Endothelial cell of umbilical vein (primary cell): Measurements from ENCODE around the gene CRYZL1. TPM values are rescaled to one million over a fixed set of nuclear protein-coding genes. Genes with fewer than 3 reads are reported as not detected.
A peak's percentile ranks its signal among the peaks of the same experiment; 100 is the strongest.

Experiments used
- BruUV-seq: library from RNA; stranded (reverse); fragments of 400-500 nt; replicated peaks from 2 replicates; lab custom pipeline; 2021; lab: Mats Ljungman, UMichigan
- CTCF ChIA-PET: fragments of 300-600, 350-600 bp; sonication (Branson Sonifier 250); formaldehyde crosslinking; loops from one replicate; lab custom pipeline; 2021; ENCODE audit warnings: antibody characterized with exemption, inconsistent platforms; lab: Charles Lee
- POLR2A ChIA-PET: fragments of 300-600, 350-600 bp; sonication (Branson Sonifier 250); formaldehyde crosslinking; loops from one replicate; lab custom pipeline; 2021; ENCODE audit warnings: antibody characterized with exemption, inconsistent platforms; lab: Charles Lee
- DNase-seq: peaks from one replicate; pipeline ENCODE4 v3.0.0-alpha.2; 2011; ENCODE audit warnings: low read depth, low spot score
- FAIRE-seq: peaks from 2 replicates; lab custom pipeline; 2011; peaks lifted over from hg19 to GRCh38; lab: Jason Lieb, UNC
- H2AFZ ChIP-seq: 2 replicates; pipeline ENCODE4 v1.6.0; 2012; ENCODE audit warnings: low read depth, low read length, control low read depth, inconsistent platforms
- H3K27ac ChIP-seq: 2 replicates; pipeline ENCODE4 v1.5.1; 2011; ENCODE audit warnings: low read depth, mild to moderate bottlenecking, control low read depth, low read length, moderate library complexity; ENCODE audit not compliant: insufficient read depth
- H3K27me3 ChIP-seq, 2 experiments: 2 replicates each; pipeline versions ENCODE4 v1.6.0 to v1.6.1; 2011; ENCODE audit warnings: low read length in 2 of 2, mixed read lengths in 1 of 2; ENCODE audit not compliant: control insufficient read depth in 2 of 2, insufficient read depth in 2 of 2
- H3K36me3 ChIP-seq, 2 experiments: 2 replicates in 1 of 2; 3 replicates in 1 of 2; pipeline ENCODE4 v1.5.1; 2011; ENCODE audit warnings: low read length in 2 of 2, mild to moderate bottlenecking in 1 of 2, moderate library complexity in 1 of 2; ENCODE audit not compliant: control insufficient read depth in 2 of 2, insufficient read depth in 2 of 2; ENCODE audit errors: extremely low read depth in 1 of 2
- H3K4me1 ChIP-seq: 3 replicates; pipeline ENCODE4 v1.5.1; 2011; ENCODE audit warnings: mild to moderate bottlenecking, low read length; ENCODE audit not compliant: control insufficient read depth, insufficient read depth; ENCODE audit errors: extremely low read depth
- H3K4me2 ChIP-seq: 2 replicates; pipeline ENCODE4 v1.6.1; 2011; ENCODE audit warnings: low read length, control low read depth, mixed read lengths; ENCODE audit not compliant: insufficient read depth
- H3K4me3 ChIP-seq, 3 experiments: fragments of 200-600 bp in 1 of 3; sonication (generic), shearing (Covaris generic) in 1 of 3; replicated peaks in 1 of 3; 2 replicates each; pipeline ENCODE4 v1.5.1; 2011 to 2016; ENCODE audit warnings: control low read depth in 3 of 3, low read length in 3 of 3, mild to moderate bottlenecking in 2 of 3, inconsistent platforms in 1 of 3, low read depth in 1 of 3, moderate library complexity in 1 of 3; ENCODE audit not compliant: insufficient read depth in 1 of 3
- H3K79me2 ChIP-seq: 2 replicates; pipeline ENCODE4 v1.6.0; 2012; ENCODE audit warnings: low read length, inconsistent platforms; ENCODE audit not compliant: control insufficient read depth, insufficient read depth
- H3K9ac ChIP-seq: replicated peaks from 2 replicates; pipeline ENCODE3; 2011; ENCODE audit warnings: low read length, control low read depth; ENCODE audit not compliant: insufficient read depth; ENCODE audit errors: extremely low read depth
- H3K9me1 ChIP-seq: replicated peaks from 3 replicates; pipeline ENCODE4 v1.6.0; 2011; ENCODE audit warnings: mild to moderate bottlenecking, low read length; ENCODE audit not compliant: control insufficient read depth, insufficient read depth; ENCODE audit errors: extremely low read depth
- H3K9me3 ChIP-seq: replicated peaks from 2 replicates; pipeline ENCODE4 v1.5.1; 2012; ENCODE audit warnings: low read length, inconsistent platforms; ENCODE audit not compliant: control insufficient read depth, insufficient read depth
- H4K20me1 ChIP-seq: replicated peaks from 2 replicates; pipeline ENCODE3; 2011; ENCODE audit warnings: mild to moderate bottlenecking, low read length; ENCODE audit not compliant: control insufficient read depth, insufficient read depth; ENCODE audit errors: extremely low read depth
- CTCF ChIP-seq, 2 donors: IDR thresholded peaks; 1 replicate in 1 of 2; 2 replicates in 1 of 2; pipeline ENCODE4 v1.5.1; 2011; ENCODE audit warnings: low read length in 2 of 2, mild to moderate bottlenecking in 2 of 2, moderate library complexity in 2 of 2, control low read depth in 1 of 2, inconsistent platforms in 1 of 2, low read depth in 1 of 2; ENCODE audit not compliant: insufficient read depth in 1 of 2; ENCODE audit errors: extremely low read depth in 1 of 2
- EZH2 ChIP-seq: IDR thresholded peaks from 2 replicates; pipeline ENCODE4 v1.6.1; 2012; ENCODE audit warnings: borderline replicate concordance, low read depth, mild to moderate bottlenecking, moderate library complexity, low read length, inconsistent platforms; ENCODE audit not compliant: severe bottlenecking
- FOS ChIP-seq: IDR thresholded peaks from 2 replicates; pipeline ENCODE4 v1.6.1; 2011; ENCODE audit warnings: mild to moderate bottlenecking, low read length, moderate library complexity, borderline replicate concordance; ENCODE audit not compliant: insufficient read depth
- GATA2 ChIP-seq: IDR thresholded peaks from 2 replicates; pipeline ENCODE4 v1.7.0; 2011; ENCODE audit warnings: low read depth, mild to moderate bottlenecking, moderate library complexity, mixed read lengths, low read length; ENCODE audit not compliant: insufficient read length, insufficient read depth
- JUN ChIP-seq: IDR thresholded peaks from 2 replicates; pipeline ENCODE4 v1.6.1; 2011; ENCODE audit warnings: borderline replicate concordance, low read depth; ENCODE audit not compliant: insufficient read length, insufficient read depth
- MYC ChIP-seq: IDR thresholded peaks from one replicate; pipeline ENCODE4 v1.6.1; 2011; ENCODE audit warnings: mild to moderate bottlenecking, low read depth, low read length
- POLR2A ChIP-seq: IDR thresholded peaks from 2 replicates; pipeline ENCODE4 v1.6.1; 2012; ENCODE audit warnings: low read depth, mild to moderate bottlenecking, control low read depth, low read length
- POLR2AphosphoS5 ChIP-seq: IDR thresholded peaks from 2 replicates; pipeline ENCODE4 v1.6.1; 2012; ENCODE audit warnings: low read depth, mild to moderate bottlenecking, control low read depth, low read length, moderate library complexity; ENCODE audit not compliant: insufficient read depth
- dilution Hi-C: fragments of 300-500 bp; cut with MboI; formaldehyde crosslinking; loops from one replicate; pipeline ENCODE4 v1.15.0; 2019; ENCODE audit warnings: low sequenced_read_pairs; ENCODE audit not compliant: extremely low pct_ligation_motif_present
- intact Hi-C: fragments of 100-400 bp; cut with micrococcal nuclease; formaldehyde crosslinking; loops from one replicate; pipeline ENCODE4 v1.10.0; 2022
- polyA plus RNA-seq, 4 experiments: library from polyadenylated mRNA; depleted of rRNA in 3 of 4; stranded (reverse) in 3 of 4; unstranded in 1 of 4; fragments of >200 nt; gene quantifications; 2 replicates each; pipeline versions ENCODE4 v1.2.1 to v1.2.3, GENCODE V29; 2011 to 2012; ENCODE audit warnings: missing spikeins in 1 of 4
- total RNA-seq: library from RNA; stranded (reverse); gene quantifications from 2 replicates; pipeline ENCODE4 v1.2.3, GENCODE V29; 2021
- TF ChIP-seq, protein P1 (sequence below): IDR thresholded peaks from 2 replicates; pipeline ENCODE4 v1.6.1; 2011; ENCODE audit not compliant: insufficient read depth, insufficient read length

The CRYZL1 gene
- total and polyA plus RNA-seq, 2 donors (not counting 3 experiments of a cell fraction or from before 2014, with no cell fraction given), result 26.4 to 42.1 TPM

DNA sequence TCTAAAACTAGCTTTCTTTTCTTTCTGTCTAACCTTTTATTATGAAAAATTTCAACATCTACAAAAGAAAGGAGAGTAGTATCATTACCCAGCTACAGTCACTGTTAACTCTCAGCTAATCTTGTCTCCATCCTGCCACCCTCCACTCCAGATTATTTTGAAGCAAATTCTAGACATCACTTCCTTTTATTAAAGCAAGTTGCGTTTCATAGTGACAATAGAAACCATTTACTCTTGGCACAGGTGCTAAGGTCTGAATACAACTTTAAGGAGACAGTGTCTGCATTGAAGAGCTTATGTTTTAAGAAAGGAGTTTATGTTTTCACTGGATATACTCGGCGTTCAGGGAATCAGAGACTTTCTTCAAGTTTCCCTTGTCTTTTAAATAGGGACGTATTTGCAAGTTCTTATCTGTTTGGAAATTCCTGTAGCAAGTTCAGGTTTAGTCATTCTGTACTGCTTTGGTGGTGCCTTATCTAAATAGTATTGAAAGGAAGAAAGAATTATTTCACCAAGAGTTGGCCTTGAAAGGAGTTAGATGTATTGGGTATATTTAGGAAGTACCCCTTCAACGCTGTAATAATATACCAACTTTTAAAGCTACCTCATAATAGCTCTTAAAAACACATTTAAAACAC, 43.5 kb upstream of the CRYZL1 start:
- BruUV-seq, result no TSS peak
- intact Hi-C loops (no loop called here), dilution Hi-C loops (no loop called here)
- H3K4me1 ChIP-seq, result peaks cover 44% of the 10 kb centered on the region
- H3K9me1 ChIP-seq, result no peaks in the 10 kb centered on the region
- peak overlapping the region; percentile 75 for H3K9ac ChIP-seq
- no peak for FAIRE-seq
- H2AFZ ChIP-seq, result peak overlapping the region; percentile 23
- ChIA-PET POLR2A (interaction anchor here (0.7 kb wide), 1 partner anchor 108 kb away, joined by 8 read pairs; no protein-coding TSS in a partner anchor), CTCF (interaction anchor here (0.8 to 2.7 kb wide), 10 partner anchors 9 to 78 kb away, joined by 3 to 24 read pairs (median 4); no protein-coding TSS in a partner anchor)
- TF ChIP-seq FOS, result no peak
- no peak for TF ChIP-seq MYC
- no peak for TF ChIP-seq JUN
- TF ChIP-seq POLR2AphosphoS5, result no peak
- no peak for TF ChIP-seq POLR2A
- TF ChIP-seq EZH2, result no peak
- no peak for TF ChIP-seq GATA2
- TF ChIP-seq, protein P1, sequence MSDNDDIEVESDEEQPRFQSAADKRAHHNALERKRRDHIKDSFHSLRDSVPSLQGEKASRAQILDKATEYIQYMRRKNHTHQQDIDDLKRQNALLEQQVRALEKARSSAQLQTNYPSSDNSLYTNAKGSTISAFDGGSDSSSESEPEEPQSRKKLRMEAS, result no peak
- no peak for TF ChIP-seq CTCF (IDR thresholded peaks at IDR 0.05; ENCODE audit: extremely low read depth in 1 of 2, insufficient read depth in 1 of 2, low read depth in 1 of 2, low read length in 2 of 2)
- DNase-seq, result peak; percentile 79
- no peaks in the 10 kb centered on the region for H3K36me3 ChIP-seq
- H3K27me3 ChIP-seq, result no peaks in the 10 kb centered on the region
- H4K20me1 ChIP-seq, result peaks cover 4% of the 10 kb centered on the region
- peak overlapping the region; percentile 93 for H3K4me2 ChIP-seq
- H3K4me3 ChIP-seq, result peak overlapping the region in 2 of 3 experiments; percentile 21
- H3K9me3 ChIP-seq, result no peaks in the 10 kb centered on the region
- peaks cover 78% of the 10 kb centered on the region for H3K79me2 ChIP-seq
- H3K27ac ChIP-seq, result peak overlapping the region; percentile 93
